ENCODE data around the gene RALGAPA1.
"Not testable (repeated sequence)": the region's sequence is repeated elsewhere in the genome, so short reads cannot be mapped to it uniquely, and the experiment has no call there.

RALGAPA1 gene

DNA sequence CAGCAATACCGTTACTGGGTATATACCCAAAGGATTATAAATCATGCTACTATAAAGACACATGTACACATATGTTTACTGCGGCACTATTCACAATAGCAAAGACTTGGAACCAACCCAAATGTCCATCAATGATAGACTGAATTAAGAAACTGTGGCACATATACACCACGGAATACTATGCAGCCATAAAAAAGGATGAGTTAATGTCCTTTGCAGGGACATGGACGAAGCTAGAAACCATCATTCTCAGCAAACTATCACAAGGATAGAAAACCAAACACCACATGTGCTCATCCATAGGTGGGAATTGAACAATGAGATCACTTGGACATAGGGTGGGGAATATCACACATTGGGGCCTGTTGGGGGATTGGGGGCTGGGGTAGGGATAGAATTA is 187.1 kb downstream of the RALGAPA1 start:
- Mint-ChIP-seq H3K36me3 (ENCODE audit: low read depth) (peaks cover 71% of the 10 kb centered on the region), H3K9me3 (peaks cover 16% of the 10 kb centered on the region)
- not testable (repeated sequence) for H3K4me1 Mint-ChIP-seq (ENCODE audit: low read depth); H3K27me3 Mint-ChIP-seq; H3K4me3 Mint-ChIP-seq; H3K27ac Mint-ChIP-seq; DNase-seq

DNA sequence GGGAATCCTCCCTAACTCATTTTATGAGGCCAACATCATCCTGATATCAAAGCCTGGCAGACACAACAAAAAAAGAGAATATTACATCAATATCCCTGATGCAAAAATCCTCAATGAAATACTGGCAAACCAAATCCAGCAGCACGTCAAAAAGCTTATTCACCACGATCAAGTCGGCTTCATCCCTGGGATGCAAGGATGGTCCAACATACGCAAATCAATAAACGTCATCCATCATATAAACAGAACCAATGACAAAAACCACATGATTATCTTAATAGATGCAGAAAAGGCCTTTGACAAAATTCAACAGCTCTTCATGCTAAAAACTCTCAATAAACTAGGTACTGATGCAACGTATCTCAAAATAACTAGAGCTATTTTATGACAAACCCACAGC is 189.1 kb downstream of the RALGAPA1 start:
- Mint-ChIP-seq H3K9me3 (peaks cover 16% of the 10 kb centered on the region), H3K36me3 (ENCODE audit: low read depth) (peaks cover 63% of the 10 kb centered on the region)
- H3K27me3 Mint-ChIP-seq; H3K27ac Mint-ChIP-seq; H3K4me3 Mint-ChIP-seq; H3K4me1 Mint-ChIP-seq (ENCODE audit: low read depth); DNase-seq: not testable (repeated sequence)

DNA sequence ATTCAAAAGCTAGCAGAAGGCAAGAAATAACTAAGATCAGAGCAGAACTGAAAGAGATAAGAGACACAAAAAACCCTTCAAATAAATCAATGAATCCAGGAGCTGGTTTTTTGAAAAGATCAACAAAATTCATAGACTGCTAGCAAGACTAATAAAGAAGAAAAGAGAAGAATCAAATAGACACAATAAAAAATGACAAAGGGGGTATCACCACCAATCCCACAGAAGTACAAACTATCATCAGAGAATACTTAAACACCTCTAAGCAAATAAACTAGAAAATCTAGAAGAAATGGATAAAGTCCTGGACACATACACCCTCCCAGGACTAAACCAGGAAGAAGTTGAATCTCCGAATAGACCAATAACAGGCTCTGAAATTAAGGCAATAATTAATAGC is 189.6 kb downstream of the RALGAPA1 start:
- H3K27ac Mint-ChIP-seq; H3K4me1 Mint-ChIP-seq (ENCODE audit: low read depth); H3K27me3 Mint-ChIP-seq; DNase-seq; H3K4me3 Mint-ChIP-seq: not testable (repeated sequence)
- Mint-ChIP-seq H3K36me3 (ENCODE audit: low read depth) (peaks cover 58% of the 10 kb centered on the region), H3K9me3 (peaks cover 16% of the 10 kb centered on the region)

DNA sequence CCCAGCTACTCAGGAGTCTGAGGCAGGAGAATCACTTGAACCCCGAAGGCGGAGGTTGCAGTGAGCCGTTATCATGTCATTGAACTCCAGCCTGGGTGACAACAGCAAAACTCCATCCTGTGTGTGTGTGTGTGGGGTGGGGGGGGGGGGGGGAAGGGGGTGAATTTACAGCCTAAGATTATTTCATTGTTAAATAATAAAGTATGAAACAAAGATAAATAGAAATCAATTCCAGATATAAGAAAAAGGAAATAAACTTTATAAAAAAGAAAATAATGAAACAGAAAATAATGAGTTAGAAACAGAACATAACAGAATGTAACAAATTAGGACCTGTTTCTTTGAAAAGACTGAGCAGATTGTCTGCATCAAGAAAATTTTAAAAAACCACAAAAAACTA is 191.6 kb downstream of the RALGAPA1 start:
- H3K4me1 Mint-ChIP-seq (ENCODE audit: low read depth): no peaks in the 10 kb centered on the region
- DNase-seq: no peak
- H3K4me3 Mint-ChIP-seq: no peak overlapping the region
- peaks cover 60% of the 10 kb centered on the region for H3K36me3 Mint-ChIP-seq (ENCODE audit: low read depth)
- no peak overlapping the region for H3K27ac Mint-ChIP-seq
- H3K27me3 Mint-ChIP-seq: no peaks in the 10 kb centered on the region
- peaks cover 16% of the 10 kb centered on the region for H3K9me3 Mint-ChIP-seq

DNA sequence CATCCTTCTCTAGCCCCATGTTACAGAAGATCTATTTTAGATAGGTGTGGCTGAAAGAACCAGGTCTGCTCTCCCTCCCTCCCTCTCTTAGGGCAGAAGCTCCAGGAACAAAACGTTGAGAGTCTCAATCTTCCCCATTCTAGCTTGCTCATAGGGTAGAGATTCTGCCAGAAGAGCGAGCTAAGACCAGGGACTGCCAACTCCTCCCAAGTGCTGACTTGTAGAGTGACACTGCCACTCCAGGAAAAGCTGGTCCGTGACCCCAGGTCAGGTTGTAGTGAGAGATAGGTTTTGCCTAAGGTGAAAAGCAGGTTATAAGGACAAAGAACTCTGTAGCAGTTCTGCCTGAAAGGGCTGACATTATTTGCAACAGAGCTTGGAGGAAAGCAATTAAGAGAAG is 201.7 kb downstream of the RALGAPA1 start:
- no peak for DNase-seq
- Mint-ChIP-seq H3K4me1 (ENCODE audit: low read depth) (no peaks in the 10 kb centered on the region), H3K4me3 (no peak overlapping the region), H3K9me3 (no peaks in the 10 kb centered on the region), H3K36me3 (ENCODE audit: low read depth) (peaks cover 83% of the 10 kb centered on the region), H3K27me3 (no peaks in the 10 kb centered on the region), H3K27ac (no peak overlapping the region)

DNA sequence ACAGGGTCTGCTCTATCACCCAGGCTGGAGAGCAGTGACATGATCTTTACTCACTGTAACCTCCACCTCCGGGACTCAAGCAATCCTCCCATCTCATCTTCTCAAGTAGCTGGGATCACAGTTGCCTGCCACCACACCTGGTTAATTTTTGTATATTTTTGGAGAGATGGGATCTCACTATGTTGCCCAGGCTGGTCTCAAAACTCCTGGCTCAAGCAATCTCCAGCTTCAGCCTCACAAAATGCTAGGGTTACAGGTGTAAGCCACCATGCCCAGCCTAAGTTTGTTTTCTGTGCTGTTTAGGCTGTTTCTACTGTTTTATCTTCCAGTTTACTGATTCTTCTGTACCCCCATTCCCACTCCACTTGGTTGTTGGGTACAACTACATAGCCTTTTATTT is 208.8 kb downstream of the RALGAPA1 start:
- no peak overlapping the region for H3K4me3 Mint-ChIP-seq
- H3K9me3 Mint-ChIP-seq: no peaks in the 10 kb centered on the region
- H3K27ac Mint-ChIP-seq: no peak overlapping the region
- no peaks in the 10 kb centered on the region for H3K4me1 Mint-ChIP-seq (ENCODE audit: low read depth)
- DNase-seq: no peak
- H3K27me3 Mint-ChIP-seq: no peaks in the 10 kb centered on the region
- peaks cover 79% of the 10 kb centered on the region for H3K36me3 Mint-ChIP-seq (ENCODE audit: low read depth)

DNA sequence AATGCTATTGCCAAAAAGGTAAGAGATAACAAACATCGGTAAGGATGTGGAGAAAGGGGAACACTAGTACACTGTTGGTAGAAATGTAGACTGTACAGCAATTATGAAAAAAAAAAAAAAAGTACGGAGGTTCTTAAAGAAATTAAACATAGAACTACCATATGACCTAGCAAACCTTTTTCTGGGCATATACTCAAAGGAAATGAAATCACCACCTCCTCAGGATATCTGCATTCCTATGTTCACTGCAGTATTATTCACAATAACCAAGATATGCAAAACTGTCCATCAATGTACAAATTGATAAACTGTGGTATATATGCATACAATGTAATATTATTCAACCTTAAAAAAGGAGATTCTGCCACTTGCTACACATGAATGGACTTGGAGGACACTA is 214.5 kb downstream of the RALGAPA1 start:
- no peaks in the 10 kb centered on the region for H3K9me3 Mint-ChIP-seq
- no peak overlapping the region for H3K27ac Mint-ChIP-seq
- no peak overlapping the region for H3K4me3 Mint-ChIP-seq
- DNase-seq: no peak
- H3K27me3 Mint-ChIP-seq: no peaks in the 10 kb centered on the region
- no peaks in the 10 kb centered on the region for H3K4me1 Mint-ChIP-seq (ENCODE audit: low read depth)
- peaks cover 76% of the 10 kb centered on the region for H3K36me3 Mint-ChIP-seq (ENCODE audit: low read depth)

DNA sequence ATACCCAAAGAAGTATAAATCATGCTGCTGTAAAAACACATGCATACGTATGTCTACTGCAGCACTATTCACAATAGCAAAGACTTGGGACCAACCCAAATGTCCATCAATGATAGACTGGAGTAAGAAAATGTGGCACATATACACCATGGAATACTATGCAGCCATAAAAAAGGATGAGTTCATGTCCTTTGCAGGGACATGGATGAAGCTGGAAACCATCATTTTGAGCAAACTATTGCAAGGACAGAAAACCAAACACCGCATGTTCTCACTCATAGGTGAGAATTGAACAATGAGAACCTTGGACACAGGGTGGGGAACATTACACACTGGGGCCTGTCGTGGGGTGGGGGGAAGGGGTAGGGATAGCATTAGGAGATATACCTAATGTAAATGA is 221.7 kb downstream of the RALGAPA1 start:
- peaks cover 80% of the 10 kb centered on the region for H3K36me3 Mint-ChIP-seq (ENCODE audit: low read depth)
- not testable (repeated sequence) for H3K9me3 Mint-ChIP-seq; H3K27me3 Mint-ChIP-seq; H3K4me1 Mint-ChIP-seq (ENCODE audit: low read depth); H3K4me3 Mint-ChIP-seq; DNase-seq; H3K27ac Mint-ChIP-seq

DNA sequence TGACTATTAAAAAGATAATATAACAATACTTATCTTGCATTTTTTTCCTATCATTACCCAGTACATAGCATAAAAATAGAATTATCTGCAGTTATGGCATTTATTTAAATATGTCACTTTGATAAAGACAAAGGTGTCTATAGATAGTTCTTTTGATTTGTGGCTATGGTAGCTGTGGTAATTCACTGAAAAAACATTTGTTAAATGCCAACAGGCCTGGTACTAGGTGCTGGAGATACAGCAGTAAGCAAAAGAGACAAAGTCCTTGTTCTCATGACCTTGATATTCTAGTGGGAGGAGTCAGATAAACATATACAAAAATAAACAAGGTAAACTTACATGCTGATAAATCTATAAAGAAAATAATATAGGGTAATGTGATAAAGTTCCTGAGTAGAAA is 230.5 kb downstream of the RALGAPA1 start:
- Mint-ChIP-seq H3K36me3 (ENCODE audit: low read depth) (peaks cover 24% of the 10 kb centered on the region), H3K4me3 (no peak overlapping the region), H3K4me1 (ENCODE audit: low read depth) (peaks cover 4% of the 10 kb centered on the region), H3K27me3 (no peaks in the 10 kb centered on the region), H3K9me3 (no peaks in the 10 kb centered on the region), H3K27ac (no peak overlapping the region)
- no peak for DNase-seq

DNA sequence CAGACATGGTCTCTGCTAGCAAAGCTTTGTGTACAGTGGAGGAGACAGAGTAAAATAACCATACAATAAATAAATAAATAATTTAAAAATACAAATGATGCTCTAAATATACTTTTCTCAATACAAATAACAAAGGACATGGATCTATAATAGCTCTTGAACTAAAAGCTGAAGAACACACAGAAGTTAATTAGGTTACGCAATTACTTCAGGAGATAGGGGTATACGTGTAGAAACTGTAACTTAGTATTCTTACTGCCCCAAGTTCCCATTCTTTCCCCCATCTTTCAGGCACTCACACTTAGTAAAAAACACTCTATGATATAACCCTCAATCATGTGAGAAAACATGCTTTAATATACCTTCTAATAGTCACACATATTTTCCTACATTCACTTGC is 231.0 kb downstream of the RALGAPA1 start:
- Mint-ChIP-seq H3K9me3 (no peaks in the 10 kb centered on the region), H3K36me3 (ENCODE audit: low read depth) (peaks cover 19% of the 10 kb centered on the region), H3K4me3 (no peak overlapping the region), H3K27me3 (no peaks in the 10 kb centered on the region), H3K27ac (no peak overlapping the region), H3K4me1 (ENCODE audit: low read depth) (peaks cover 4% of the 10 kb centered on the region)
- DNase-seq: no peak

DNA sequence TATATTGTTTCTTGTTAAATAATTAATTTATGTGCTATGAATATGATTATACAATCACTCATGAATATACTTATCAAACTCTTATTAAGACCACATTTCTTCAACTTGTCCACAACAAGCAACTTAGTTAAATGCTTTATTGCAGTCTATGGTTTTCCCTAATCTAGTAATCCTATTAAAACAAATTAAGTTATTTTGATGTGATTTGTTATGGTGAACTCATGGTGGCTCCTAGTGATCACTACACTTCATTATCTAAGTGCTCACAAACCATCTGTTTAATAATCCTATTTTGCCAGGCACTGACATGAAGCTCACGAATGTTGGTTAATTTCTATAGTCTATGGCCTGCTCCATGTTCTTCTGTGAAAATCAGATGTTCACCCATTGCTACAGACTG is 232.2 kb downstream of the RALGAPA1 start:
- Mint-ChIP-seq H3K27me3 (no peaks in the 10 kb centered on the region), H3K36me3 (ENCODE audit: low read depth) (peaks cover 17% of the 10 kb centered on the region), H3K4me1 (ENCODE audit: low read depth) (peaks cover 4% of the 10 kb centered on the region), H3K4me3 (no peak overlapping the region), H3K27ac (no peak overlapping the region), H3K9me3 (no peaks in the 10 kb centered on the region)
- DNase-seq: no peak

DNA sequence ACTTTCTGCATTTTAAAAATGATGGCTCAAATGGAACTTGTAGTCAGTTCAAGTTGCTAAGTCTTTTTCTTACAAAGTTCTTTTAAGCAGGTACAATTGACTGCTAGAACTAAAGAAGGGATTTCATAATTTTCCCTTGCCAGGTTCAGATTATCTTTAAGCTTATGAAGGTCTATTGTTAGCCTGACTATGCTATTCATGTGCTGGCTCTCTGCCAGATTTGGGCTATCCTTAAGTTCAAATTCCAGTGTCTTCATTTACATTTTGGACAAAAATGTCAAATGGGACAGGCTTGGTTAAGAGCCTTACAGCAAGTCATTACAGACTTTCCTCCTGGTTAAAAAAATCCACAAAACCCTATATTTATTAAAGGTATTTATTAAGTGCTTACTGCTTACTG is 232.8 kb downstream of the RALGAPA1 start:
- Mint-ChIP-seq H3K9me3 (no peaks in the 10 kb centered on the region), H3K4me3 (no peak overlapping the region), H3K36me3 (ENCODE audit: low read depth) (peaks cover 17% of the 10 kb centered on the region), H3K4me1 (ENCODE audit: low read depth) (peaks cover 4% of the 10 kb centered on the region), H3K27ac (no peak overlapping the region), H3K27me3 (no peaks in the 10 kb centered on the region)
- DNase-seq: no peak

DNA sequence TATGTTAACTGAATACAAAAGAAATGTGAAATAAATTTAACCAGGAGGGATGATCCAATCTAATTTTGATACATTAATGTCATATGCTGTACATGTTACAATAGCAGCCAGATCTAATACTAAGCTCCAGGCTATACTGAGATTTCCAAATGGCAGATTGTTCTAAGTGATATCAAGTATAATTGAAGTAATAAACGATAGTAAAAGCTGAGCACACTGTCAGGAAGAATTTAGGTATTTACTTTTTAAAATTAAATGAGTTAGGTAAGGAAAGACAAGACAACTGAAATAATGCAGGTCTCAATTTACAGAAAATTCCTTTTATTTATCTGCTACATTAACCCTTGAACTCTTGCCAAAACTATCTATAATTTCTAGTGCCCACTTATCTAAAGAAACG is 235.2 kb downstream of the RALGAPA1 start:
- Mint-ChIP-seq H3K36me3 (ENCODE audit: low read depth) (peaks cover 28% of the 10 kb centered on the region), H3K27me3 (no peaks in the 10 kb centered on the region), H3K9me3 (no peaks in the 10 kb centered on the region), H3K4me3 (no peak overlapping the region), H3K27ac (no peak overlapping the region), H3K4me1 (ENCODE audit: low read depth) (no peaks in the 10 kb centered on the region)
- no peak for DNase-seq

DNA sequence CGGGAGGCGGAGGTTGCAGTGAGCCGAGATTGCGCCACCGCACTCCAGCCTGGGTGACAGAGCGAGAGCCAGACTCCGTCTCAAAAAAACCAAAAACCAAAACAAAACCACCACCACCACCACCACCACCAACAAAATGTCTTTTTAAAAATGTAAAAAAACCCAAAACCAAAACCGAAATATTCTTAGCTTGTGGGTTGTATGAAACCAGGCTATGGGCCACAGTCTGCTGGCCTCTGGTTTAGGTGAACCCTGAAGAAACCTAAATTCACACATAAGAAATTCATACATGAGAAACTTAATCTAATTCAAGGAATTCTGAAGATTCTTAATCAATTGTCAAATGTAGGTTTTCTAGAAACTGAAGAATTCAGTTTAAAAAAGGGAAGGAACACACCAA is 237.5 kb downstream of the RALGAPA1 start:
- H3K4me1 Mint-ChIP-seq (ENCODE audit: low read depth): no peaks in the 10 kb centered on the region
- no peaks in the 10 kb centered on the region for H3K27me3 Mint-ChIP-seq
- H3K36me3 Mint-ChIP-seq (ENCODE audit: low read depth): peaks cover 41% of the 10 kb centered on the region
- no peak for DNase-seq
- no peak overlapping the region for H3K27ac Mint-ChIP-seq
- H3K9me3 Mint-ChIP-seq: no peaks in the 10 kb centered on the region
- H3K4me3 Mint-ChIP-seq: no peak overlapping the region

DNA sequence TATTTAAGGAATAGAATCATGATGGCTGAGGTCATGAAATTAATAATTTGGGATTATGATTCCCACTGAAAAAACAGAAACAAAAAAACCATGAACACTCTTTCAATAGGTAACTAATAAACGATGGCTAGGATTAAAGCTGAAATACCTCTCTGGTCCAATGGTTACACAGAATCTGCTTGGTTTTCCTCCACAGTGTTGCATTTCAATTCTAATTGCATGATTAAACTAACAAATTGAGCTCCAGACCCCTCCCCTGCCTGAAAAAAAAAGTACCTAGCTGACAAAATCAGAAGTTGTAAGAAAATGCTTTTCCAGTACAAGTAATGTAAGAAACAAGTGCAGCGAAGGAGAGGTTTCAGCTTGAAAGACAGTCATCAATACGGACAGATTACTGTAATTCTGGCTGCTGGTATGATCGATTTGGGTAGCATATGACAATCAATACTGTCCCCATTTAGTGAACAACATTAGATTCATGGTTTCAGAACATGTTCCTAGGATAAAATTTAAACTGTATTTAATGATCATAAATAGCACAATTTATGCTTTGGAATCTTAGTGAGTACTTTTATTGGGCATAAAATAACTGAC is 243.1 kb downstream of the RALGAPA1 start:
- DNase-seq: no peak
- no peak overlapping the region for H3K4me3 Mint-ChIP-seq
- H3K27ac Mint-ChIP-seq: no peak overlapping the region
- no peaks in the 10 kb centered on the region for H3K4me1 Mint-ChIP-seq (ENCODE audit: low read depth)
- no peaks in the 10 kb centered on the region for H3K27me3 Mint-ChIP-seq
- peaks cover 38% of the 10 kb centered on the region for H3K36me3 Mint-ChIP-seq (ENCODE audit: low read depth)
- H3K9me3 Mint-ChIP-seq: no peaks in the 10 kb centered on the region

DNA sequence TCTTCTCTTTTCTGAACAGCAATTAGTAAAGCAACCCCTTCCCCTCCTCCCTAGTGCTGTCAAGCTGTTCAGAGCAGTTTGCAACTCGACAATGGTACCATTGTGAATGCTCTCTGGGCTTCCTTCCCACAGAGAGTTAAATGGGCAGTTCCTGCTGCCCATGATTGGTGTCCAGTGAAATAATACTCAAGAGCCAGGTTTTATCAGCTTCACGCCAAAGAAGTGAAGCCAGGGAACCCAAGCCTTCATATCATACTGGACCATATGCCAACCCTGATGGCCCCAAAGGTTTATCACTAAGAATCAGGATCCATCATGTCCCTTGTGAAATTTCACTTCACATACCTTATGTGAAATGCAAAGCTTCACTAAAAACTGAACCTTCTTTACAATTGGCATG is 250.4 kb downstream of the RALGAPA1 start:
- no peaks in the 10 kb centered on the region for H3K4me1 Mint-ChIP-seq (ENCODE audit: low read depth)
- no peak for DNase-seq
- H3K27me3 Mint-ChIP-seq: no peaks in the 10 kb centered on the region
- no peak overlapping the region for H3K27ac Mint-ChIP-seq
- no peaks in the 10 kb centered on the region for H3K9me3 Mint-ChIP-seq
- no peak overlapping the region for H3K4me3 Mint-ChIP-seq
- H3K36me3 Mint-ChIP-seq (ENCODE audit: low read depth): peaks cover 9% of the 10 kb centered on the region
